ENCODE data around the gene SLC35E2B.
A peak's percentile ranks its signal among the peaks of the same experiment; 100 is the strongest.
"Not testable (repeated sequence)": the region's sequence is repeated elsewhere in the genome, so short reads cannot be mapped to it uniquely, and the experiment has no call there.

The SLC35E2B gene

GRCh38 chr1:1637479-1637875 is 55.1 kb downstream of the SLC35E2B start:
- not testable (repeated sequence) for DNase-seq

- DNase-seq, result not testable (repeated sequence)
These were observed 55.7 kb downstream of the SLC35E2B start for GRCh38 chr1:1636621-1637478.

GRCh38 chr1:1634613-1635012 is 58.0 kb downstream of the SLC35E2B start:
- DNase-seq, result not testable (repeated sequence)

GRCh38 chr1:1633409-1633808 is 59.2 kb downstream of the SLC35E2B start:
- not testable (repeated sequence) for DNase-seq

- DNase-seq, result no peak
These were observed 60.7 kb downstream of the SLC35E2B start, which contains the start of gene MMP23B for GRCh38 chr1:1631782-1632420. TSS of gene MMP23B (plus strand) at chr1:1632173. CDS start at chr1:1632219, 46 bp downstream.

GRCh38 chr1:1630965-1631781 is 61.4 kb downstream of the SLC35E2B start:
- DNase-seq, result peak; percentile 6 to 21

- no peak for DNase-seq
These were observed 62.2 kb downstream of the SLC35E2B start for GRCh38 chr1:1630191-1630964.

- DNase-seq, result no peak
These were observed 63.0 kb downstream of the SLC35E2B start for GRCh38 chr1:1629430-1630190.

GRCh38 chr1:1628754-1629429 is 63.7 kb downstream of the SLC35E2B start:
- DNase-seq, result no peak

GRCh38 chr1:1627829-1628753 is 64.5 kb downstream of the SLC35E2B start:
- DNase-seq, result no peak

GRCh38 chr1:1627261-1627828 is 65.2 kb downstream of the SLC35E2B start:
- DNase-seq, result no peak

- no peak for DNase-seq
These were observed 66.1 kb downstream of the SLC35E2B start for GRCh38 chr1:1626207-1627141.

- no peak for DNase-seq
These were observed 66.8 kb downstream of the SLC35E2B start for GRCh38 chr1:1625824-1626206.

- no peak for DNase-seq
These were observed 67.2 kb downstream of the SLC35E2B start for GRCh38 chr1:1625404-1625775.

GRCh38 chr1:1624443-1625403 is 67.9 kb downstream of the SLC35E2B start:
- DNase-seq, result no peak

GRCh38 chr1:1623631-1624442 is 68.8 kb downstream of the SLC35E2B start:
- no peak for DNase-seq

All from hippocampal formation (tissue), 2 donors.